Measurements from ENCODE around the gene PIEZO1. TPM values are rescaled to one million over a fixed set of nuclear protein-coding genes. Genes with fewer than 3 reads are reported as not detected.
A peak's percentile ranks its signal among the peaks of the same experiment; 100 is the strongest.

The PIEZO1 gene
- total and polyA plus RNA-seq, 2 donors from 2014 or later: 103 to 124 TPM

GRCh38 chr16:88810912-88811768 lies 26.1 kb upstream of the PIEZO1 start:
- no peak for TF ChIP-seq CTCF (IDR thresholded peaks at IDR 0.05; ENCODE audit: borderline replicate concordance, extremely low read depth, insufficient read depth)
- FAIRE-seq: no peak
- H3K9ac ChIP-seq (ENCODE audit: low read length in 3 of 3): peak overlapping the region in 2 of 3 donors; percentile 13 to 70
- no peaks in the 10 kb centered on the region for H3K36me3 ChIP-seq (ENCODE audit: control insufficient read depth in 2 of 3, insufficient read depth in 3 of 3, low read length in 3 of 3)
- H3K4me3 ChIP-seq (ENCODE audit: low read length in 3 of 3): peak overlapping the region; percentile 34 to 66 (median 50)
- peak overlapping the region; percentile 82 to 83 for H3K27ac ChIP-seq (ENCODE audit: low read depth in 2 of 2, low read length in 2 of 2)
- intact Hi-C loops (cut with DNase I): no loop called here
- peak; percentile 78 to 95 (median 90) for DNase-seq
- no peaks in the 10 kb centered on the region for H3K27me3 ChIP-seq (ENCODE audit: control insufficient read depth, insufficient read depth, low read length)
- H3K4me1 ChIP-seq (ENCODE audit: control insufficient read depth in 2 of 3, insufficient read depth in 2 of 3, low read depth in 1 of 3, low read length in 3 of 3): peaks cover 0 to 14% (median 6%) of the 10 kb centered on the region in 3 donors
- no peaks in the 10 kb centered on the region for H3K9me3 ChIP-seq (ENCODE audit: control insufficient read depth in 2 of 3, insufficient read depth in 1 of 3, low read length in 3 of 3)

- no peaks in the 10 kb centered on the region for H3K9me3 ChIP-seq (ENCODE audit: control insufficient read depth in 2 of 3, insufficient read depth in 1 of 3, low read length in 3 of 3)
- H3K27ac ChIP-seq (ENCODE audit: low read depth in 2 of 2, low read length in 2 of 2): no peak overlapping the region
- peak overlapping the region in 2 of 3 donors; percentile 34 to 66 for H3K4me3 ChIP-seq (ENCODE audit: low read length in 3 of 3)
- H3K9ac ChIP-seq (ENCODE audit: low read length in 3 of 3): peak overlapping the region in 2 of 3 donors; percentile 13 to 70
- H3K36me3 ChIP-seq (ENCODE audit: control insufficient read depth in 2 of 3, insufficient read depth in 3 of 3, low read length in 3 of 3): no peaks in the 10 kb centered on the region
- H3K4me1 ChIP-seq (ENCODE audit: control insufficient read depth in 2 of 3, insufficient read depth in 2 of 3, low read depth in 1 of 3, low read length in 3 of 3): peaks cover 0 to 13% (median 6%) of the 10 kb centered on the region in 3 donors
- DNase-seq (peak in 1 of 5 donors; percentile 66), FAIRE-seq (no peak)
- no peak for TF ChIP-seq CTCF (IDR thresholded peaks at IDR 0.05; ENCODE audit: borderline replicate concordance, extremely low read depth, insufficient read depth)
- H3K27me3 ChIP-seq (ENCODE audit: control insufficient read depth, insufficient read depth, low read length): no peaks in the 10 kb centered on the region
- intact Hi-C loops (cut with DNase I): no loop called here
Measured at GRCh38 chr16:88810166-88810911, 25.3 kb upstream of the PIEZO1 start.

- H3K36me3 ChIP-seq (ENCODE audit: control insufficient read depth in 2 of 3, insufficient read depth in 3 of 3, low read length in 3 of 3): no peaks in the 10 kb centered on the region
- H3K4me1 ChIP-seq (ENCODE audit: control insufficient read depth in 2 of 3, insufficient read depth in 2 of 3, low read depth in 1 of 3, low read length in 3 of 3): peaks cover 0 to 13% (median 6%) of the 10 kb centered on the region in 3 donors
- no peak for FAIRE-seq
- H3K9me3 ChIP-seq (ENCODE audit: control insufficient read depth in 2 of 3, insufficient read depth in 1 of 3, low read length in 3 of 3): no peaks in the 10 kb centered on the region
- H3K4me3 ChIP-seq (ENCODE audit: low read length in 3 of 3): no peak overlapping the region
- DNase-seq: no peak
- TF ChIP-seq CTCF (IDR thresholded peaks at IDR 0.05; ENCODE audit: borderline replicate concordance, extremely low read depth, insufficient read depth): no peak
- intact Hi-C loops (cut with DNase I): no loop called here
- H3K9ac ChIP-seq (ENCODE audit: low read length in 3 of 3): no peak overlapping the region
- no peak overlapping the region for H3K27ac ChIP-seq (ENCODE audit: low read depth in 2 of 2, low read length in 2 of 2)
- no peaks in the 10 kb centered on the region for H3K27me3 ChIP-seq (ENCODE audit: control insufficient read depth, insufficient read depth, low read length)
Measured at GRCh38 chr16:88809676-88810165, 24.7 kb upstream of the PIEZO1 start.

Measured in kidney (tissue), 14 donors.